GM12875 (cell line): ENCODE results near the gene RBP7.

ENCODE experiments used
- H3K4me3 ChIP-seq: one replicate; pipeline ENCODE4 v1.5.1; 2011; ENCODE audit warnings: low read depth, low read length, control low read depth
- CTCF ChIP-seq: IDR thresholded peaks from 2 replicates; pipeline ENCODE4 v1.5.1; 2011; ENCODE audit warnings: low read depth, mild to moderate bottlenecking, control low read depth, inconsistent platforms, low read length, moderate library complexity, borderline replicate concordance; ENCODE audit not compliant: insufficient read depth

Gene RBP7

GRCh38 chr1:10033359-10033845 lies 36.4 kb downstream of the RBP7 start:
- H3K4me3 ChIP-seq: peak overlapping the region; percentile 97
- TF ChIP-seq CTCF: peak; percentile 11; the same call in 1 of the 2 replicates

- H3K4me3 ChIP-seq: no peak overlapping the region
- no peak for TF ChIP-seq CTCF
Measured at GRCh38 chr1:10042746-10043145, 45.7 kb downstream of the RBP7 start.

GRCh38 chr1:10045480-10046355 lies 48.7 kb downstream of the RBP7 start:
- no peak overlapping the region for H3K4me3 ChIP-seq
- TF ChIP-seq CTCF: no peak

- no peak overlapping the region for H3K4me3 ChIP-seq
- no peak for TF ChIP-seq CTCF
Measured at GRCh38 chr1:10046356-10047085, 49.5 kb downstream of the RBP7 start.

GRCh38 chr1:10048601-10049000 lies 51.6 kb downstream of the RBP7 start:
- no peak overlapping the region for H3K4me3 ChIP-seq
- TF ChIP-seq CTCF: no peak

GRCh38 chr1:10050611-10051010 lies 53.6 kb downstream of the RBP7 start:
- no peak for TF ChIP-seq CTCF
- no peak overlapping the region for H3K4me3 ChIP-seq
